GM13976 (cell line): ENCODE measurements around the gene ARID4B.
"Not testable (repeated sequence)": the region's sequence is repeated elsewhere in the genome, so short reads cannot be mapped to it uniquely, and the experiment has no call there.

ENCODE experiments used
- DNase-seq: peaks from one replicate; pipeline ENCODE4 v3.0.0; 2012; ENCODE audit warnings: low spot score
- in situ Hi-C: fragments of 300-500 bp; cut with MboI; formaldehyde crosslinking; loops from one replicate; pipeline ENCODE4 v1.12.0; 2022; ENCODE audit warnings: low sequenced_read_pairs, mixed read lengths, inconsistent platforms; ENCODE audit not compliant: unreplicated experiment
- TF ChIP-seq, protein P1 (sequence below): IDR thresholded peaks from 2 replicates; pipeline ENCODE4 v1.5.1; 2012; ENCODE audit warnings: borderline replicate concordance, mild to moderate bottlenecking; ENCODE audit not compliant: insufficient read depth; ENCODE audit errors: extremely low read depth, missing control alignments, control extremely low read depth

Gene ARID4B

GRCh38 chr1:235313262-235313661 lies 14.7 kb downstream of the ARID4B start:
- TF ChIP-seq, protein P1, sequence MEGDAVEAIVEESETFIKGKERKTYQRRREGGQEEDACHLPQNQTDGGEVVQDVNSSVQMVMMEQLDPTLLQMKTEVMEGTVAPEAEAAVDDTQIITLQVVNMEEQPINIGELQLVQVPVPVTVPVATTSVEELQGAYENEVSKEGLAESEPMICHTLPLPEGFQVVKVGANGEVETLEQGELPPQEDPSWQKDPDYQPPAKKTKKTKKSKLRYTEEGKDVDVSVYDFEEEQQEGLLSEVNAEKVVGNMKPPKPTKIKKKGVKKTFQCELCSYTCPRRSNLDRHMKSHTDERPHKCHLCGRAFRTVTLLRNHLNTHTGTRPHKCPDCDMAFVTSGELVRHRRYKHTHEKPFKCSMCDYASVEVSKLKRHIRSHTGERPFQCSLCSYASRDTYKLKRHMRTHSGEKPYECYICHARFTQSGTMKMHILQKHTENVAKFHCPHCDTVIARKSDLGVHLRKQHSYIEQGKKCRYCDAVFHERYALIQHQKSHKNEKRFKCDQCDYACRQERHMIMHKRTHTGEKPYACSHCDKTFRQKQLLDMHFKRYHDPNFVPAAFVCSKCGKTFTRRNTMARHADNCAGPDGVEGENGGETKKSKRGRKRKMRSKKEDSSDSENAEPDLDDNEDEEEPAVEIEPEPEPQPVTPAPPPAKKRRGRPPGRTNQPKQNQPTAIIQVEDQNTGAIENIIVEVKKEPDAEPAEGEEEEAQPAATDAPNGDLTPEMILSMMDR: no peak
- in situ Hi-C loops: no loop called here
- DNase-seq: no peak

DNA sequence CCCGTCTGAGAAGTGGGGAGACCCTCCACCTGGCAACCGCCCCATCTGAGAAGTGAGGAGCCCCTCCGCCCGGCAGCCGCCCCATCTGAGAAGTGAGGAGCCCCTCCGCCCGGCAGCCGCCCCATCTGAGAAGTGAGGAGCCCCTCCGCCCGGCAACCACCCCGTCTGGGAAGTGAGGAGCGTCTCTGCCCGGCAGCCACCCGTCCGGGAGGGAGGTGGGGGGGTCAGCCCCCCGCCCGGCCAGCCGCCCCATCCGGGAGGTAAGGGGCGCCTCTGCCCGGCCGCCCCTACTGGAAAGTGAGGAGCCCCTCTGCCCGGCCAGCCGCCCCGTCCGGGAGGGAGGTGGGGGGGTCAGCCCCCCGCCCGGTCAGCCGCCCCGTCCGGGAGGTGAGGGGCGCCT lies 18.8 kb downstream of the ARID4B start:
- in situ Hi-C loops, DNase-seq: not testable (repeated sequence)

- no peak for DNase-seq
- in situ Hi-C loops: no loop called here
- TF ChIP-seq, protein P1: no peak
Measured at GRCh38 chr1:235307158-235308124, 20.5 kb downstream of the ARID4B start.

- DNase-seq: no peak
- TF ChIP-seq, protein P1: no peak
- in situ Hi-C loops: no loop called here
Measured at GRCh38 chr1:235304549-235305451, 23.2 kb downstream of the ARID4B start.

DNA sequence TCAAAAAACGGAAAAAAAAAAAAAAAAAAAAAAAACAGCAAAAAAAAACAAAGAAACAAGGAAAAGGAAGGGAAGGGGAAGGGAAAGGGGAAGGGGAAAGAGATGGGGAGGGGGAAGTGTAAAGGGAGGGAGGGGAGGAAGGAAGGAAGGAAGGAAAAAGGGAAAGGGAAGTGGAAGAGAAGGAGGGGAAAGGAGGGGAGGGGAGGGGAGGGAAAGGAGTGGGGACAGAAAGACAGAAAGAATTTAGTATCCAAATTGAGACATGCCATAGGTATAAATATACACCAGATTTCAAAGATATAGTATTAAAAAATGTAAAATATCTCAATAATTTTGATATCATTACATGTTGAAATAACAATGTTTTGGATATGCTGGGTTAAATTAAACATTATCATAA lies 25.8 kb downstream of the ARID4B start:
- no peak for DNase-seq
- TF ChIP-seq, protein P1: no peak
- in situ Hi-C loops: no loop called here

DNA sequence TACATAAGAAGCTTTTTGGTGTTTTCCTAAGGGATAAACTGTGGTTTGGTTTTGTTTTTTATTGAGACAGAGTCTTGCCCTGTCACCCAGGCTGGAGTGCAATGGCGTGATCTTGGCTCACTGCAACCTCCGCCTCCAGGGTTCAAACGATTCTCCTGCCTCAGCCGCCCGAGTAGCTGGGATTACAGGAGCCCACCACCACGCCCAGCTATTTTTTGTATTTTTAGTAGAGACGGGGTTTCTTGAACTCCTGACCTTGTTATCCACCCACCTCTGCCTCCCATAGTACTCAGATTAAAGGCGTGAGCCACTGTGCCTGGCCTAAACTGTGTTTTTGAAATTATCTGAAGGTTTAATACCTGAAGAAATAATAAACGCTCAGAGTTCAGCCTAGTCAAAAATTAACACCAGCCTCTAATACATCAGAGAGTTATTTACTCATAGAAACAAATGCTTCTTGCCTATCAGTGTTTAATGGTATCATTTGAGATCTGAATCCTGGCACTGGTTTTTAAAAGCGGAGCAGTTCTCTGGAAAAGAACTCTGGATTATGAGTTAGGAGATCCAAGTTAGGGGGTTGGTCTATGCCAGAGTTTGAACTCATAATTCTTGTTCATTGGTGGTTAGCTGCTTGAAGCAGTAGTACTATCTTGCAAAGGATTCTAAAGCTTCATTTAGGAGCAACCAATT lies 28.7 kb downstream of the ARID4B start:
- TF ChIP-seq, protein P1: no peak
- in situ Hi-C loops: no loop called here
- DNase-seq: no peak
